Testis (tissue), 3 donors: ENCODE results near the gene CNTFR. TPM values are rescaled to one million over a fixed set of nuclear protein-coding genes. Genes with fewer than 3 reads are reported as not detected.

ENCODE experiments used
- DNase-seq: peaks from one replicate; pipeline ENCODE4 v3.0.0-alpha.2; 2019
- H3K27ac ChIP-seq, 2 donors: fragments of 200-600 bp; sonication (generic); one replicate each; pipeline ENCODE4 v1.5.1; 2019
- H3K27me3 ChIP-seq: fragments of 200-600 bp; sonication (generic); one replicate; pipeline ENCODE4 v1.5.1; 2019
- H3K36me3 ChIP-seq: fragments of 200-600 bp; sonication (generic); one replicate; pipeline ENCODE4 v1.5.1; 2017; ENCODE audit warnings: low read depth; ENCODE audit errors: missing control alignments
- H3K4me1 ChIP-seq: fragments of 200-600 bp; sonication (generic); one replicate; pipeline ENCODE4 v1.5.1; 2019
- H3K4me3 ChIP-seq, 2 donors: fragments of 200-600 bp; sonication (generic); one replicate each; pipeline ENCODE4 v1.5.1; 2017 to 2019
- H3K9me3 ChIP-seq: fragments of 200-600 bp; sonication (generic); one replicate; pipeline ENCODE4 v1.5.1; 2017
- POLR2A ChIP-seq: fragments of 450-650 bp; IDR thresholded peaks from one replicate; pipeline ENCODE4 v1.6.1; 2017; ENCODE audit warnings: antibody characterized with exemption, mild to moderate bottlenecking, moderate library complexity
- WGBS, 2 donors: methylation state at CpG; one replicate each; pipeline ENCODE4 v1.1.5; 2018; 5-methylcytosine and 5-hydroxymethylcytosine counted together
- intact Hi-C: fragments of 100-400 bp; cut with DNase I; formaldehyde crosslinking; loops from one replicate; pipeline ENCODE4 v1.15.1; 2023; ENCODE audit warnings: low total_unique reads
- polyA plus RNA-seq: library from polyadenylated mRNA; stranded (reverse); fragments of 350-450 nt; fragmentation: Illumina TruSeq; extraction: RNeasy Lipid Tissue Mini Kit (QIAGEN cat#74804); gene quantifications from one replicate; pipeline ENCODE4 v1.2.3, GENCODE V29; 2014; ENCODE audit warnings: low read depth, low replicate concordance; ENCODE audit not compliant: insufficient read depth
- total RNA-seq, 2 donors: library from RNA; depleted of rRNA; stranded (reverse); fragments of >200 nt; gene quantifications; one replicate each; pipeline ENCODE4 v1.2.3, GENCODE V29; 2016
- TF ChIP-seq, protein P1 (sequence below), 3 experiments: fragments of 450-650 bp in 2 of 3; fragments of 200-600 bp in 1 of 3; sonication (generic) in 1 of 3; IDR thresholded peaks; one replicate each; pipeline ENCODE4 v1.5.1; 2016 to 2019; ENCODE audit warnings: antibody characterized with exemption in 3 of 3, mild to moderate bottlenecking in 2 of 3, moderate library complexity in 1 of 3

CNTFR gene
- total and polyA plus RNA-seq, 3 donors from 2014 or later, result 11.8 to 16.0 (median 16.0) TPM

DNA sequence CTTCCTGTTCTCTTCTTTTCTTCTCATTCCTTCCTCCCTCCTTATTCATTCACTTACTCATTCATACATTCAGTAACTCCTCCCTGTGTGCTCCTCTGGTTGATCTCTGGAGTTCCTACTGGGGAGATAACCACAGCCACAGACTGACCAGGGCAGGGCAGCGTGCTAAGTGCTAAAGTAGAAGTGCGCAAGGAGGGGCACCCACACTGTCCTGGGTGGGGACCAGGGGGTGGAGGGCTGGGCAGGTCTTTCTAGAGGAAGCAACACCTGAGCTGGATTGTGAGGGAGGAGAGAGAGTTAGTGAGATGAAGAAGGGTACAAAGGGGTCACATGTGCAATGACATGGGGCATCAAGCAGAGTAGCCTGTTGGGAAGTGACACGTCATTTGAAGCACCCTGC is 80.6 kb downstream of the CNTFR start:
- no peaks in the 10 kb centered on the region for H3K36me3 ChIP-seq
- no peak overlapping the region for H3K27ac ChIP-seq
- intact Hi-C loops, result loop anchor here (10.0 kb wide), 1 partner anchor 104 kb away; no protein-coding TSS in a partner anchor
- WGBS, 2 donors, result 89 to 96% methylated on average over 3 of the region's 3 CpGs
- H3K9me3 ChIP-seq, result no peaks in the 10 kb centered on the region
- peaks cover 18% of the 10 kb centered on the region for H3K4me1 ChIP-seq
- no peak for TF ChIP-seq POLR2A
- TF ChIP-seq, protein P1, sequence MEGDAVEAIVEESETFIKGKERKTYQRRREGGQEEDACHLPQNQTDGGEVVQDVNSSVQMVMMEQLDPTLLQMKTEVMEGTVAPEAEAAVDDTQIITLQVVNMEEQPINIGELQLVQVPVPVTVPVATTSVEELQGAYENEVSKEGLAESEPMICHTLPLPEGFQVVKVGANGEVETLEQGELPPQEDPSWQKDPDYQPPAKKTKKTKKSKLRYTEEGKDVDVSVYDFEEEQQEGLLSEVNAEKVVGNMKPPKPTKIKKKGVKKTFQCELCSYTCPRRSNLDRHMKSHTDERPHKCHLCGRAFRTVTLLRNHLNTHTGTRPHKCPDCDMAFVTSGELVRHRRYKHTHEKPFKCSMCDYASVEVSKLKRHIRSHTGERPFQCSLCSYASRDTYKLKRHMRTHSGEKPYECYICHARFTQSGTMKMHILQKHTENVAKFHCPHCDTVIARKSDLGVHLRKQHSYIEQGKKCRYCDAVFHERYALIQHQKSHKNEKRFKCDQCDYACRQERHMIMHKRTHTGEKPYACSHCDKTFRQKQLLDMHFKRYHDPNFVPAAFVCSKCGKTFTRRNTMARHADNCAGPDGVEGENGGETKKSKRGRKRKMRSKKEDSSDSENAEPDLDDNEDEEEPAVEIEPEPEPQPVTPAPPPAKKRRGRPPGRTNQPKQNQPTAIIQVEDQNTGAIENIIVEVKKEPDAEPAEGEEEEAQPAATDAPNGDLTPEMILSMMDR (IDR thresholded peaks at IDR 0.05), result no peak
- DNase-seq, result no peak
- H3K4me3 ChIP-seq, result no peak overlapping the region
- H3K27me3 ChIP-seq, result no peaks in the 10 kb centered on the region

DNA sequence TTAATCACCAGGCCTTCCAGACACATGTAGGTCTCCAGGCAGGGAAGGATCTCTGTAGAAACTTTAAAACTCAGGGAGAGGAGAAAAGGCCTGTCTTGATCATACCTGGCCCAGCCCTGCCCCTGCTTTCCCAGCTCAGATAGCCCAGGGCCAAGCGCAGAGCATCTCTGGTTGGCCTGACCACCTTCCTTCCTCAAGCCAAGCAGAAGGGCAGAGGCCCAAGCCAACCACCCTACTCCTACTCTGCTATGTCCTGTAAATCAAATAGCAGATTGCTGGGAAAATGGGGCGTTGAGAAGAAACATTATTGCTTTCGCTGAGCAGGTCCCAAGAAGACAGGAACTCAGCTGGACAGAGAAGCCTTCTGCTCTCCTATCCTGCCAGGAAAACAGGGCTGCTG is 81.1 kb downstream of the CNTFR start:
- DNase-seq, result no peak
- 89 to 98% methylated on average over 3 of the region's 3 CpGs for WGBS, 2 donors
- Histone ChIP-seq H3K27me3 (no peaks in the 10 kb centered on the region), H3K9me3 (no peaks in the 10 kb centered on the region), H3K4me3 (no peak overlapping the region), H3K27ac (no peak overlapping the region), H3K4me1 (peaks cover 14% of the 10 kb centered on the region), H3K36me3 (no peaks in the 10 kb centered on the region)
- intact Hi-C loops, result loop anchor here (10.0 kb wide), 1 partner anchor 104 kb away; no protein-coding TSS in a partner anchor
- TF ChIP-seq POLR2A, result no peak
- TF ChIP-seq, protein P1 (IDR thresholded peaks at IDR 0.05), result no peak

DNA sequence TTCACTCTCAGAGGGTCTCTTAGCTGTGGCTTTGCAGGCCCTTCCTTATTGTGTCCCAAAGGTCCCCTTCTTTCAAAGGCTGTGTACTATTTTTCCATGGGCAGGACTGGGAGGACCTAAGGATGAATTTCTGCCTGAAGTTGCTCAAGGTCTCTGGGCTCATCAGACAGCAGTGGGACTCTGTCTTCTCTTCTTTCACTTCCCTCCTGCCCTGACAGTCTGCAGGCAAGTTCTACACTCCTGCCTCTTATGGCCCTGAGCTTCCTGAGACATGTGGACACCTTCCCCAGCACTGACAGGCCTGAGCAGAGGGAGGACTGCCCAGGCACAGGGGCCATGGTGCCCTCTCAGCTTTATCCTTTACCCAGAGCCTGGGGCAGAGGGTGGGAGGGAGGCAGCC is 81.6 kb downstream of the CNTFR start:
- TF ChIP-seq, protein P1 (IDR thresholded peaks at IDR 0.05), result no peak
- TF ChIP-seq POLR2A, result no peak
- no peak overlapping the region for H3K27ac ChIP-seq
- peaks cover 12% of the 10 kb centered on the region for H3K4me1 ChIP-seq
- DNase-seq, result no peak
- intact Hi-C loops, result loop anchor here (10.0 kb wide), 1 partner anchor 103 kb away; no protein-coding TSS in a partner anchor
- no peaks in the 10 kb centered on the region for H3K27me3 ChIP-seq
- H3K4me3 ChIP-seq, result no peak overlapping the region
- H3K9me3 ChIP-seq, result no peaks in the 10 kb centered on the region
- H3K36me3 ChIP-seq, result no peaks in the 10 kb centered on the region

DNA sequence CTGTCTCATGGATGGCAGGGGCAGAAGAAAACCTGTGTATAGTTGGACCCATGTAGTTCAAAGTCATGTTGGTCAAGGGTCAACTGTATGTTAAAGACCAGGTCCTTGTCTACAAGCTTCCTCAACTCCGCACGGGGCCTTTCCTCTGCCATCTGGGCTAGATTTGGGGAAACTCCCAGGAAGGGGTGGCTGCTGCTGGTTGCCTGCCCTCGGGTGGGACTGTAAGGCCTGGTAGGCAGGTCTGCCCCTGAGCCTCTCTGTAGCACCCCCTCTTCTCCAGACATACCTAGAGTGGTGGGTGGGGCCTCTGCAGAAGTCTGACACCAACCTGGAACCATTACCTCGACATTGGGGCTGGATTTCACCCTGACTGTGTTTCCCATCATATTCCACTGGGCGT is 82.0 kb downstream of the CNTFR start:
- Histone ChIP-seq H3K36me3 (no peaks in the 10 kb centered on the region), H3K4me3 (no peak overlapping the region), H3K9me3 (no peaks in the 10 kb centered on the region), H3K27ac (no peak overlapping the region), H3K27me3 (no peaks in the 10 kb centered on the region), H3K4me1 (peaks cover 12% of the 10 kb centered on the region)
- no peak for TF ChIP-seq POLR2A
- TF ChIP-seq, protein P1 (IDR thresholded peaks at IDR 0.05), result no peak
- no peak for DNase-seq
- WGBS, 2 donors, result 90 to 94% methylated on average over 5 of the region's 5 CpGs
- intact Hi-C loops, result loop anchor here (10.0 kb wide), 1 partner anchor 103 kb away; no protein-coding TSS in a partner anchor

DNA sequence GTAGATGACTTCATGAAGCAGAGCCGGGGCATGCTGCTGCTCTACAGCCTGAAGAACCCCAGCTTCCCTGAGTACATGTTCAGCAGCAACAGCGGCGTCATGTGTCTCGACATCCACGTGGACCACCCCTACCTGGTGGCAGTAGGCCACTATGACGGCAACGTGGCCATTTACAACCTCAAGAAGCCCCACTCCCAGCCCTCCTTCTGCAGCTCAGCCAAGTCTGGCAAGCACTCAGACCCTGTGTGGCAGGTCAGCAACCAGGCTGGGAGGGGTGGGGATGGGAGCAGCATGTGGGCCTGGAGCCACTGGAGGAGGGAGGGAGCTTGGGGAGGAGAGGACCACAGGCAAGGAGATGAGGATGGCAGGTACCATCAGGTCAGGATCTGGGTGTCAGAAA is 82.9 kb downstream of the CNTFR start:
- intact Hi-C loops, result loop anchor here (10.0 kb wide), 1 partner anchor 102 kb away; no protein-coding TSS in a partner anchor
- no peak overlapping the region for H3K4me3 ChIP-seq
- DNase-seq, result no peak
- H3K27ac ChIP-seq, result no peak overlapping the region
- H3K4me1 ChIP-seq, result peaks cover 16% of the 10 kb centered on the region
- H3K27me3 ChIP-seq, result no peaks in the 10 kb centered on the region
- WGBS, 2 donors, result 95 to 100% methylated on average over 3 to 7 of the region's 7 CpGs
- H3K36me3 ChIP-seq, result no peaks in the 10 kb centered on the region
- H3K9me3 ChIP-seq, result no peaks in the 10 kb centered on the region
- TF ChIP-seq POLR2A, result no peak
- TF ChIP-seq, protein P1 (IDR thresholded peaks at IDR 0.05), result no peak
